Spinal cord (tissue), 10 donors: ENCODE measurements around the gene CYFIP1. TPM values are rescaled to one million over a fixed set of nuclear protein-coding genes. Genes with fewer than 3 reads are reported as not detected.
A peak's percentile ranks its signal among the peaks of the same experiment; 100 is the strongest.
"Not testable (repeated sequence)": the region's sequence is repeated elsewhere in the genome, so short reads cannot be mapped to it uniquely, and the experiment has no call there.

Experiments used
- DNase-seq, 6 donors: peaks; one replicate each; pipeline versions ENCODE4 v3.0.0 to v3.0.0-alpha.2; 2013 to 2015; ENCODE audit warnings: low spot score in 6 of 6, low read depth in 4 of 6
- H3K27ac ChIP-seq: one replicate; pipeline ENCODE4 v1.5.1; 2013; ENCODE audit warnings: low read depth, low read length, control low read depth
- H3K27me3 ChIP-seq: one replicate; pipeline ENCODE4 v1.6.1; 2013; ENCODE audit warnings: low read length; ENCODE audit not compliant: control insufficient read depth, insufficient read depth
- H3K36me3 ChIP-seq: one replicate; pipeline ENCODE4 v1.6.1; 2013; ENCODE audit warnings: low read length; ENCODE audit not compliant: control insufficient read depth, insufficient read depth
- H3K4me1 ChIP-seq: one replicate; pipeline ENCODE4 v1.6.1; 2013; ENCODE audit warnings: low read length; ENCODE audit not compliant: control insufficient read depth, insufficient read depth
- H3K4me3 ChIP-seq: one replicate; pipeline ENCODE4 v1.5.1; 2013; ENCODE audit warnings: low read depth, low read length, control low read depth
- H3K9me3 ChIP-seq: one replicate; pipeline ENCODE4 v1.6.1; 2013; ENCODE audit warnings: low read length; ENCODE audit not compliant: control insufficient read depth, insufficient read depth
- WGBS: methylation state at CpG from one replicate; pipeline ENCODE4 v1.1.5; 2013; ENCODE audit warnings: missing lambda C conversion rate; ENCODE audit not compliant: insufficient coverage; 5-methylcytosine and 5-hydroxymethylcytosine counted together
- polyA plus RNA-seq, 2 donors: library from polyadenylated mRNA; unstranded; fragments of 120-200 nt; gene quantifications; one replicate each; pipeline ENCODE4 v1.2.1, GENCODE V29; 2013; ENCODE audit not compliant: insufficient read length in 2 of 2
- total RNA-seq, 2 donors: library from RNA; depleted of rRNA in 1 of 2; stranded (reverse); fragments of 120-200 nt in 1 of 2; fragments of >200 nt in 1 of 2; gene quantifications; one replicate each; pipeline versions ENCODE4 v1.2.3 to v1.2.4, GENCODE V29; 2013 to 2014
- donor health status: healthy.

The CYFIP1 gene
- total and polyA plus RNA-seq, 4 donors, result 81.4 to 98.9 (median 88.7) TPM

DNA sequence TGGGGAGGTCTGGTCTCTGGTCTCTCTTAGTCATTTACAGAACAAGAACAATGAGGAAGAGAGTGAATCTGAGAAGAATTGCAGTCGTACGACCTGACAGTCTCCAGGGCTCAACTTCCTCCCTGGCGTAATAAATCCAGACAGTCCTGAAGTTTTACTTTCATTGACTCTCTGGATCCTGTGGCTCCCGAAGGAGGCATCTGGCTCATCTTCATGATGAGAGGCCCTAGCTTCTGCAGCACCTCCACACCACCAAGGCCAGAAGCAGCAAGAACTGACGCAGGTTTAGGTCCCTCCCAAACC, 11.8 kb upstream of the CYFIP1 start:
- H3K4me3 ChIP-seq, result no peak overlapping the region
- no peaks in the 10 kb centered on the region for H3K4me1 ChIP-seq
- H3K36me3 ChIP-seq, result peaks cover 23% of the 10 kb centered on the region
- WGBS, result 89% methylated on average over 3 of the region's 5 CpGs
- H3K27me3 ChIP-seq, result no peaks in the 10 kb centered on the region
- no peaks in the 10 kb centered on the region for H3K9me3 ChIP-seq
- no peak overlapping the region for H3K27ac ChIP-seq
- DNase-seq, result no peak

DNA sequence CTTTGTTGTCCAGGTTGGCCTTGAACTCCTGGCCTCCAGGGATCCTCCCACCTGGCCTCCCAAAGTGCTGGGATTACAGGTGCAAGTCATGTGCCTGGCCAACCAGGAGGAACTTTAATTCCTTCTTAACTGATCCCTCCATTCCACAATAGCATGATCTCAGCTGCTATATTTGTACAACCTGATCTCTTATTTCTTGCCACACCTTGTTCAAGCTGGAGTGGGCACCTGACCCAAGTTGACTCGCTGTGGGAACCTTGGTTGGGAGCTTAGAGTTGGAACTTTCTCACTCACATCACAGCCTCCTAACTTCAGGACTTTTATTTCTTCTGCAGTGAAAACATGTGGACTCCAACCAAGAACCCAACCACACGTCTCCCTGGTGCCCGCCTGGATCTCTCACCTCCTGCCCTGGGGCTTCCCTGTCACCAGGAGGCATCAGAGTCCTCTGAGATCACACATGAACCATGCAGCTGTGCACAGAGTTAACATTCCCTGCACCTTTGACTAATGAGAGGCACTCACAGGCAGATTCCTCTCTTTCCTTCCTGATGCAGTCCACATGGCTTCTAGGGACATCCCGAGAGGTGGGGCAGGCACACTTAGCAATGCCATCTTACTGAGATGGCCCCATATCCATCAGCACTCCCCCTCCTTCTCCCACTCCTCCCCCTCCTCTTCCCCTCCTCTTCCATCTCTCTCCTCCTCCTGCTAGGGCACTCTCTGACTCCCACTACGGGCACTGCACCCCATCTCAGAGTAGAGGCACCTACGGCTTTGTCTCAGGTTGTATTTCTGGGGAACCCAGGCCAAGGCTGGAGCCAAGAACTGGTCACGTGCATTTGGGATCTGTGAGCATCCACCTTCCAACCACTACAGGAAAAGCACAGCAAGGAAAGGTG, 9.7 kb upstream of the CYFIP1 start:
- no peaks in the 10 kb centered on the region for H3K9me3 ChIP-seq
- no peaks in the 10 kb centered on the region for H3K4me1 ChIP-seq
- no peak overlapping the region for H3K27ac ChIP-seq
- no peak overlapping the region for H3K4me3 ChIP-seq
- H3K36me3 ChIP-seq, result peaks cover 13% of the 10 kb centered on the region
- DNase-seq, result no peak
- H3K27me3 ChIP-seq, result no peaks in the 10 kb centered on the region
- 71% methylated on average over 5 of the region's 7 CpGs for WGBS

DNA sequence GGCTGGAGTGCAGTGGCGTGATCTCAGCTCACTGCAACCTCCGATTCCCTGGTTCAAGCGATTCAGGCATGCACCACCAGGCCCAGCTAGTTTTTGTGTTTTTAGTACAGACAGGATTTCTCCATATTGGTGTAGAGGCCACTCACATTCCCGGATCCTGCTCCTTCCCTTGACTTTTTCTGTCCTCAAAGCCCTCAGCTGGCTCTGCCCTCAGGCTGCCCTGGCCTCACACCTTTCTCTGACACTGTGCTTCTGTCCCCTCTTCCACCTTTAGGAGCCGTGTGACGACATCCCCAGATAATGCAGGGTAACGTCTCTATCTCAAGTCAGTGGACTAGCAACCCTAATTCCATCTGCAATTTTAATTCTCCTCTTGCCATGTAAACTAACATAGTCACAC, 8.6 kb upstream of the CYFIP1 start:
- no peak for DNase-seq
- Histone ChIP-seq H3K4me3 (no peak overlapping the region), H3K36me3 (peaks cover 5% of the 10 kb centered on the region), H3K4me1 (no peaks in the 10 kb centered on the region), H3K27me3 (no peaks in the 10 kb centered on the region), H3K9me3 (no peaks in the 10 kb centered on the region), H3K27ac (no peak overlapping the region)
- WGBS, result 91% methylated on average over 4 of the region's 7 CpGs

DNA sequence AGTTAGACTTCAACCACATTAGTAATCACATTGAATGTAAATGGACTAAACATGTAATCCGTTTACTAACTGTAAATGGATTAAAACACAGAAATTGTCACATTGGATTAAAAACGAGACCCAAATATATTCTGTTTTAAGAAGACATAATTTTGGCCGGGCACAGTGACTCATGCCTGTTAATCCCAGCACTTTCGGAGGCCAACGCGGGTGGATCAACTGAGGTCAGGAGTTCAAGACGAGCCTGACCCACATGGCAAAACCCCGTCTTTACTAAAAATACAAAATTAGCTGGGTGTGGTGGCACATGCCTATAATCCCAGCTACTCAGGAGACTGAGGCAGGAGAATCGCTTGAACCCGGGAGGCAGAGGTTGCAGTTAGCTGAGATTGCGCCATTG, 1.8 kb upstream of the CYFIP1 start:
- H3K4me3 ChIP-seq, H3K36me3 ChIP-seq, DNase-seq, H3K9me3 ChIP-seq, H3K27me3 ChIP-seq, H3K27ac ChIP-seq: not testable (repeated sequence)
- 98% methylated on average over 6 of the region's 11 CpGs for WGBS
- peaks cover 11% of the 10 kb centered on the region for H3K4me1 ChIP-seq

DNA sequence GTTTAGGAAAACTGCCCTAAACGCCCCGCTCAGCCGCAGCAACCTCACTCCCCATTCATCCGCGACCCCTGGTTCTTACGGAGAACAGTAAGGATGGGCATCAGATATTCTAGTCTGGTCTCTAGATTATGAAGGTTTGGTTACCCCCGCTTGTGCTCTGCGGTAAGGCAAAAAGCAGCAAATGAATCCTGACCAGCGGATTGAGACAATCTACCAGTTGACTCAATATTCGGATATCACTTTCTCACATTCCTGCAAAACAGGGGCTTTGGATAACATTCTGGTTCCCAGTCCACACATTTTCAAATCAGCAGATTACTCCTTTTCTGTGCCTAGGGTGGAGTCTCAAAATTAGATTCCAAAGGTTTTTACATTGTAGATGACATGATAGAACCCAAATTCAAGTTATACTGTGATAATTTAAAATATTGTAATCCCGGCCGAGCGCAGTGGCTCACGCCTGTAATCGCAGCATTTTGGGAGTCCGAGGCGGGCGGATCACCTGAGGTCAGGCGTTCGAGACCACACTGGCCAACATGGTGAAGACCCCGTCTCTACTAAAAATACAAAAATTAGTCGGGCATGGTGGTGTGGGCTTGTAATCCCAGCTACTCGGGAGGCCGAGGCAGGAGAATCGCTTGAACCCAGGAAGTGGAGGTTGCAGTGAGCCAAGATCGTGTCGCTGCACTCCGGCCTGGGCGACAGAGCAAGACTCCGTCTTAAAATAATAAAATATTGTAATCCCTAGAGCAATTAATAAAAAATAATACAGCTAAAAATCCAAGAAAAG, 1.1 kb upstream of the CYFIP1 start:
- Histone ChIP-seq H3K36me3 (no peaks in the 10 kb centered on the region), H3K27ac (no peak overlapping the region), H3K4me1 (peaks cover 11% of the 10 kb centered on the region), H3K4me3 (peak overlapping the region; percentile 71), H3K9me3 (no peaks in the 10 kb centered on the region), H3K27me3 (no peaks in the 10 kb centered on the region)
- WGBS, result 100% methylated on average over 2 of the region's 30 CpGs
- peak in 1 of 6 donors; percentile 57 for DNase-seq

DNA sequence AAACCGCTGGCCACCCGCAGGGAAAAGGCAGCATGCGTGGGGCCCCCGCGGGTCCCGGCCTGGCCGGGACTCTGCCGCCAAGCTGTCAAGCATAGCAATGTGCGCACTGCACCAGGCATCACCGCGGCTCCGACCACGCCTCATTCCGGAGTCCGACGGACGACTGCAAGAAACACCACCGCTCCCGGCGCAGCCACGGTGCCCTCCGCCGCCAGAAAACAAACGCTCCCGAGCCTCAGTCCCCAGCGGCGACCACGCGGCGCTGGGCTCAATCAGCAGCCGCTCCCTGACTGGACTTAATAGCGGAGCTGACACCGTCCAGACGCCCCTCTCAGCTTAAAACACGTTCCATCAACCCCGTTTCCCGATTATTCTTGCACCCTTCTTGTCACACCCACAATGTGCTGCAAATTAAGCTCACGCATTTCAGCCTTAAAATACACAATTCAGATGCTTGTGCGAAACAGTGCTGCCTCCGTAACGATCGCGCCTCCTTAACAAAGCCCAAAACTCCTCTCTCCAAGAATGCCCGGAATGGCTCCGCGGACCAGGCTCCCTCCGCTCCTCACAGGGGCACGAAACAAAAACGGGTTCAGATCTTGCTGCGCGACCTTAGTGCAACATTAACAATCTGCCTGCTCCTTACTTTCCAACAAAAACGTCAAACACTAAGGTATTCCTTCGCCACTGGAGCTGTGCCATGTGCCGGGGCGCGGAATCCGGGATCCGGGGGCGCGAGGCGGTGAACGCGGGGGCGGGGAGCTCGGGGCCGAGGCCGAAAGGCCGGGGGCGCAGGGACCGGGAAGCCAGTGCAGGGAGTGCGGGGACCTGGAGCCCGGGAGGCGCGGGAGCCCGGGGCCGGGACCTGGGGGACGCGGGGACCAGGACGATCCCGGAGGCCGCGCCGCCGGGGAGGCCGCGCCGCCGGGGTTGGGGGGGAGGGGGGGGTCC, 655 bp downstream of the CYFIP1 start:
- Histone ChIP-seq H3K4me3 (peak overlapping the region; percentile 71), H3K9me3 (no peaks in the 10 kb centered on the region), H3K27me3 (no peaks in the 10 kb centered on the region), H3K4me1 (peaks cover 11% of the 10 kb centered on the region), H3K27ac (peak overlapping the region; percentile 42), H3K36me3 (no peaks in the 10 kb centered on the region)
- peak in 2 of 6 donors; percentile 73 to 79 for DNase-seq
- WGBS, result under 1% methylated on average over 71 of the region's 88 CpGs

DNA sequence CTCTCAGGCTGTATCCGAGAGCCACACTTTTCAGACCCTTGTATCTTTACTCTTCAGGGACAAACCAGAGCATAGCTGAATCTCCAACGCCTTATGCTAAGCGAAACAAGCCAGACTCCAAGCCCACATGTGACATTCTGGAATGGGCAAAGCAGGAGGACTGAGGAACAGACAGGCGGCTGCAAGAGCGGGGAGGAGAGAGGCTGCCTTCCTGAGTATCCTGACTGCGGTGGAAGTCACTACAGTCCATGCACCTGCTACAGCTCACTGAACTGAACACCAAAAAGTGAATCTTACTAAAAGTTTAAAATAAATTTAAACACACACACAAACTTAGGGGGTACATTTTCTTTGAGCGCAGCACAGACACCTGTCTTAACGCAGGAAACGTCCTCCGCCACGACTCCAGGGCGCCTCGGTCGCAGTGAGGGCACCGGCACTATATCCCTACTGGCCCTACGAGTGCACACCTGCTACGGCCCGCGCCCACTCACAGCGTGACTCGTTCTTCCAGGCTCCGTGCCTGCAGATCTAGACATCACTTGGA, 1.4 kb downstream of the CYFIP1 start:
- H3K4me1 ChIP-seq, result peaks cover 11% of the 10 kb centered on the region
- H3K9me3 ChIP-seq, result no peaks in the 10 kb centered on the region
- H3K27me3 ChIP-seq, result no peaks in the 10 kb centered on the region
- 4% methylated on average over 19 of the region's 22 CpGs for WGBS
- no peaks in the 10 kb centered on the region for H3K36me3 ChIP-seq
- no peak overlapping the region for H3K27ac ChIP-seq
- DNase-seq, result peak in 2 of 6 donors; percentile 37 to 51
- peak overlapping the region; percentile 71 for H3K4me3 ChIP-seq

DNA sequence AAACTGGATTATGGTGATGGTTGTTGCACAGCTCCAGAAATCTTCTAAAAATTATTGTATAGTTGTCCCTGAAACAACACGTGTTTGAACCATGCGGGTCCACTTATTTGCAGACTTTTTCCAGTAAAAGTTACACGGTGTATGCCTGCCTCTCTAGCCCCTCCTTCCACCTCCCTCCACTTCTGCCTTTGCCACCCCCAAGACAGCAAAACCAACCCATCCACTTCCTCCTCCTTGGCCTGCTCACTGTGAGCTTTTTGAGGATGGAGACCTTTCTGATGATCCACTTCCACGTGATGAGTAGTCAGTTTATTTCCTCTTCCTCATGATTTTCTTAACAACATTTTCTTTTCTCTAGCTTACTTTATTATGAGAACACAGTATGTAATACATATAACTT, 5.4 kb downstream of the CYFIP1 start:
- Histone ChIP-seq H3K27me3 (no peaks in the 10 kb centered on the region), H3K36me3 (no peaks in the 10 kb centered on the region), H3K4me1 (peaks cover 7% of the 10 kb centered on the region), H3K9me3 (peaks cover 1% of the 10 kb centered on the region), H3K27ac (no peak overlapping the region), H3K4me3 (no peak overlapping the region)
- WGBS, result 71% methylated on average over 1 of the region's 4 CpGs
- no peak for DNase-seq

DNA sequence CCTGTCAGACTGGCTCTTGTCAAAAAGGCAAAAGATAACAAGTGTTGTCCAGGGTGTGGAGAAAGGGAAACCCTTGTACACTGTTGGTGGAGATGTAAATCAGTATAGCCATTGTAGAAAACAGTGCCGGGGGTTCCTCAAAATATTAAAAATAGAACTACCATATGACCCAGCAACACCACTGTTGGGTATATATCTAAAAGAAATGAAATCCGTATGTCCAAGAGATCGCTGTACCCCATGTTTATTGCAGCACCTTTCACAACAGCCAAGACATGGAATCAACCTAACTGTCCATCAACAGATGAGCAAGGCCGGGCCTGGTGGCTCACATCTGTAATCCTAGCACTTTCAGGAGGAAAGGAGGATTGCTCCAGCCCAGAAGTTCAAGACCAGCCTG, 6.2 kb downstream of the CYFIP1 start:
- no peak overlapping the region for H3K4me3 ChIP-seq
- H3K27me3 ChIP-seq, result no peaks in the 10 kb centered on the region
- H3K36me3 ChIP-seq, result no peaks in the 10 kb centered on the region
- 93% methylated on average over 2 of the region's 4 CpGs for WGBS
- H3K9me3 ChIP-seq, result peaks cover 5% of the 10 kb centered on the region
- peaks cover 5% of the 10 kb centered on the region for H3K4me1 ChIP-seq
- H3K27ac ChIP-seq, result no peak overlapping the region
- DNase-seq, result no peak
